Peyer's patch (tissue), 4 donors: ENCODE data around the gene MAST4.

Source experiments
- CTCF ChIP-seq, 6 experiments: fragments of 450-650 bp in 4 of 6; fragments of 200-600 bp in 2 of 6; sonication (generic) in 1 of 6; IDR thresholded peaks; one replicate each; pipeline ENCODE4 v1.5.1; 2017 to 2019; ENCODE audit warnings: antibody characterized with exemption in 6 of 6, mild to moderate bottlenecking in 3 of 6, moderate library complexity in 1 of 6
- POLR2A ChIP-seq, 2 donors: fragments of 450-650 bp; IDR thresholded peaks; one replicate each; pipeline ENCODE4 v1.5.1; 2017; ENCODE audit warnings: antibody characterized with exemption in 2 of 2, mild to moderate bottlenecking in 2 of 2, moderate library complexity in 2 of 2

GRCh38 chr5:66646570-66646969 lies 50.4 kb downstream of the MAST4 start:
- TF ChIP-seq POLR2A (IDR thresholded peaks at IDR 0.05), result no peak
- no peak for TF ChIP-seq CTCF (IDR thresholded peaks at IDR 0.05)
